ENCODE measurements around the gene OS9.
A peak's percentile ranks its signal among the peaks of the same experiment; 100 is the strongest.

Gene OS9

GRCh38 chr12:57735952-57736740 is 42.2 kb downstream of the OS9 start:
- Histone ChIP-seq H3K27ac (ENCODE audit: low read depth in 2 of 2, low read length in 2 of 2) (no peak overlapping the region), H3K9ac (ENCODE audit: low read depth in 1 of 2, low read length in 2 of 2) (no peak overlapping the region), H3K4me1 (ENCODE audit: control insufficient read depth in 2 of 2, insufficient read depth in 2 of 2, low read length in 2 of 2) (peaks cover 0 to 4% of the 10 kb centered on the region in 2 donors), H3K27me3 (ENCODE audit: control insufficient read depth in 2 of 2, insufficient read depth in 2 of 2, low read length in 2 of 2) (peaks cover 38 to 51% of the 10 kb centered on the region in 2 donors), H3K9me3 (ENCODE audit: control insufficient read depth in 2 of 2, low read length in 2 of 2) (no peaks in the 10 kb centered on the region), H3K36me3 (ENCODE audit: control insufficient read depth in 2 of 2, insufficient read depth in 2 of 2, low read length in 2 of 2) (peaks cover 0 to 3% of the 10 kb centered on the region in 2 donors), H3K4me3 (ENCODE audit: low read length in 2 of 2) (no peak overlapping the region)

- Histone ChIP-seq H3K9ac (ENCODE audit: low read depth in 1 of 2, low read length in 2 of 2) (no peak overlapping the region), H3K27ac (ENCODE audit: low read depth in 2 of 2, low read length in 2 of 2) (no peak overlapping the region), H3K4me1 (ENCODE audit: control insufficient read depth in 2 of 2, insufficient read depth in 2 of 2, low read length in 2 of 2) (peaks cover 0 to 4% of the 10 kb centered on the region in 2 donors), H3K9me3 (ENCODE audit: control insufficient read depth in 2 of 2, low read length in 2 of 2) (no peaks in the 10 kb centered on the region), H3K4me3 (ENCODE audit: low read length in 2 of 2) (no peak overlapping the region), H3K36me3 (ENCODE audit: control insufficient read depth in 2 of 2, insufficient read depth in 2 of 2, low read length in 2 of 2) (no peaks in the 10 kb centered on the region), H3K27me3 (ENCODE audit: control insufficient read depth in 2 of 2, insufficient read depth in 2 of 2, low read length in 2 of 2) (peaks cover 38 to 59% of the 10 kb centered on the region in 2 donors)
These were observed 43.0 kb downstream of the OS9 start for GRCh38 chr12:57736741-57737466.

- H3K27me3 ChIP-seq (ENCODE audit: control insufficient read depth in 2 of 2, insufficient read depth in 2 of 2, low read length in 2 of 2) = peaks cover 35 to 62% of the 10 kb centered on the region in 2 donors
- no peak overlapping the region for H3K9ac ChIP-seq (ENCODE audit: low read depth in 1 of 2, low read length in 2 of 2)
These were observed 43.8 kb downstream of the OS9 start for GRCh38 chr12:57737467-57738460.

GRCh38 chr12:57738661-57739237 is 44.8 kb downstream of the OS9 start, which contains the start of gene AGAP2:
Gene AGAP2, minus strand, starts transcription at chr12:57738742. Its CDS starts 496 bp downstream, at chr12:57738246.
- peaks cover 2 to 8% of the 10 kb centered on the region in 2 donors for H3K4me1 ChIP-seq (ENCODE audit: control insufficient read depth in 2 of 2, insufficient read depth in 2 of 2, low read length in 2 of 2)
- no peak within 1 kb of the TSS for H3K4me3 ChIP-seq (ENCODE audit: low read length in 2 of 2)
- H3K9me3 ChIP-seq (ENCODE audit: control insufficient read depth in 2 of 2, low read length in 2 of 2) = no peaks in the 10 kb centered on the region
- H3K36me3 ChIP-seq (ENCODE audit: control insufficient read depth in 2 of 2, insufficient read depth in 2 of 2, low read length in 2 of 2) = no peaks in the 10 kb centered on the region
- H3K27ac ChIP-seq (ENCODE audit: low read depth in 2 of 2, low read length in 2 of 2) = no peak within 1 kb of the TSS
- no peak within 1 kb of the TSS for H3K9ac ChIP-seq (ENCODE audit: low read depth in 1 of 2, low read length in 2 of 2)
- peaks cover 35 to 60% of the 10 kb centered on the region in 2 donors for H3K27me3 ChIP-seq (ENCODE audit: control insufficient read depth in 2 of 2, insufficient read depth in 2 of 2, low read length in 2 of 2)

More at GRCh38 chr12:57737467-57738460, 43.8 kb downstream of the OS9 start:
- no peak overlapping the region for H3K4me3 ChIP-seq (ENCODE audit: low read length in 2 of 2)
- peaks cover 2 to 8% of the 10 kb centered on the region in 2 donors for H3K4me1 ChIP-seq (ENCODE audit: control insufficient read depth in 2 of 2, insufficient read depth in 2 of 2, low read length in 2 of 2)
- H3K27ac ChIP-seq (ENCODE audit: low read depth in 2 of 2, low read length in 2 of 2) = no peak overlapping the region
- no peaks in the 10 kb centered on the region for H3K9me3 ChIP-seq (ENCODE audit: control insufficient read depth in 2 of 2, low read length in 2 of 2)
- no peaks in the 10 kb centered on the region for H3K36me3 ChIP-seq (ENCODE audit: control insufficient read depth in 2 of 2, insufficient read depth in 2 of 2, low read length in 2 of 2)

- no peak overlapping the region for H3K27ac ChIP-seq (ENCODE audit: low read depth in 2 of 2, low read length in 2 of 2)
- H3K36me3 ChIP-seq (ENCODE audit: control insufficient read depth in 2 of 2, insufficient read depth in 2 of 2, low read length in 2 of 2) = no peaks in the 10 kb centered on the region
- H3K4me3 ChIP-seq (ENCODE audit: low read length in 2 of 2) = no peak overlapping the region
- H3K9me3 ChIP-seq (ENCODE audit: control insufficient read depth in 2 of 2, low read length in 2 of 2) = no peaks in the 10 kb centered on the region
- H3K27me3 ChIP-seq (ENCODE audit: control insufficient read depth in 2 of 2, insufficient read depth in 2 of 2, low read length in 2 of 2) = peaks cover 29 to 54% of the 10 kb centered on the region in 2 donors
- peaks cover 8 to 11% of the 10 kb centered on the region in 2 donors for H3K4me1 ChIP-seq (ENCODE audit: control insufficient read depth in 2 of 2, insufficient read depth in 2 of 2, low read length in 2 of 2)
- H3K9ac ChIP-seq (ENCODE audit: low read depth in 1 of 2, low read length in 2 of 2) = no peak overlapping the region
These were observed 45.5 kb downstream of the OS9 start for GRCh38 chr12:57739387-57739786.

- H3K27me3 ChIP-seq (ENCODE audit: control insufficient read depth in 2 of 2, insufficient read depth in 2 of 2, low read length in 2 of 2) = peaks cover 24 to 50% of the 10 kb centered on the region in 2 donors
- no peak overlapping the region for H3K4me3 ChIP-seq (ENCODE audit: low read length in 2 of 2)
- no peaks in the 10 kb centered on the region for H3K36me3 ChIP-seq (ENCODE audit: control insufficient read depth in 2 of 2, insufficient read depth in 2 of 2, low read length in 2 of 2)
- H3K9me3 ChIP-seq (ENCODE audit: control insufficient read depth in 2 of 2, low read length in 2 of 2) = no peaks in the 10 kb centered on the region
- H3K9ac ChIP-seq (ENCODE audit: low read depth in 1 of 2, low read length in 2 of 2) = no peak overlapping the region
- H3K4me1 ChIP-seq (ENCODE audit: control insufficient read depth in 2 of 2, insufficient read depth in 2 of 2, low read length in 2 of 2) = peaks cover 10 to 11% of the 10 kb centered on the region in 2 donors
- H3K27ac ChIP-seq (ENCODE audit: low read depth in 2 of 2, low read length in 2 of 2) = no peak overlapping the region
These were observed 46.1 kb downstream of the OS9 start for GRCh38 chr12:57739914-57740538.

- Histone ChIP-seq H3K36me3 (ENCODE audit: control insufficient read depth in 2 of 2, insufficient read depth in 2 of 2, low read length in 2 of 2) (no peaks in the 10 kb centered on the region), H3K27ac (ENCODE audit: low read depth in 2 of 2, low read length in 2 of 2) (no peak overlapping the region), H3K4me1 (ENCODE audit: control insufficient read depth in 2 of 2, insufficient read depth in 2 of 2, low read length in 2 of 2) (peaks cover 15 to 17% of the 10 kb centered on the region in 2 donors), H3K9ac (ENCODE audit: low read depth in 1 of 2, low read length in 2 of 2) (no peak overlapping the region), H3K27me3 (ENCODE audit: control insufficient read depth in 2 of 2, insufficient read depth in 2 of 2, low read length in 2 of 2) (peaks cover 17 to 42% of the 10 kb centered on the region in 2 donors), H3K9me3 (ENCODE audit: control insufficient read depth in 2 of 2, low read length in 2 of 2) (no peaks in the 10 kb centered on the region), H3K4me3 (ENCODE audit: low read length in 2 of 2) (peak overlapping the region in 1 of 2 donors; percentile 80)
These were observed 46.9 kb downstream of the OS9 start for GRCh38 chr12:57740656-57741412.

GRCh38 chr12:57741413-57741789 is 47.5 kb downstream of the OS9 start:
- H3K9ac ChIP-seq (ENCODE audit: low read depth in 1 of 2, low read length in 2 of 2) = peak overlapping the region; percentile 5 to 27
- no peaks in the 10 kb centered on the region for H3K36me3 ChIP-seq (ENCODE audit: control insufficient read depth in 2 of 2, insufficient read depth in 2 of 2, low read length in 2 of 2)
- H3K4me1 ChIP-seq (ENCODE audit: control insufficient read depth in 2 of 2, insufficient read depth in 2 of 2, low read length in 2 of 2) = peaks cover 16 to 17% of the 10 kb centered on the region in 2 donors
- no peaks in the 10 kb centered on the region for H3K9me3 ChIP-seq (ENCODE audit: control insufficient read depth in 2 of 2, low read length in 2 of 2)
- peaks cover 14 to 36% of the 10 kb centered on the region in 2 donors for H3K27me3 ChIP-seq (ENCODE audit: control insufficient read depth in 2 of 2, insufficient read depth in 2 of 2, low read length in 2 of 2)
- peak overlapping the region; percentile 44 to 80 for H3K4me3 ChIP-seq (ENCODE audit: low read length in 2 of 2)
- H3K27ac ChIP-seq (ENCODE audit: low read depth in 2 of 2, low read length in 2 of 2) = peak overlapping the region in 1 of 2 donors; percentile 45

Measured in mucosa of rectum (tissue), 2 donors.